HepG2 (cell line): ENCODE measurements around the gene TMCC1. TPM values are rescaled to one million over a fixed set of nuclear protein-coding genes. Genes with fewer than 3 reads are reported as not detected.

Source experiments
- DNMT3B ChIP-seq: conservative IDR thresholded peaks from 2 replicates; pipeline ENCODE4 v1.6.1; 2016; ENCODE audit warnings: missing biosample characterization, control low read depth
- RBM22 ChIP-seq: fragments of 200-400 bp; formaldehyde crosslinking; optimal IDR thresholded peaks from 2 replicates; pipeline ENCODE3; 2017; ENCODE audit warnings: mild to moderate bottlenecking, low read length, moderate library complexity
- TAF15 ChIP-seq: fragments of 200-400 bp; formaldehyde crosslinking; IDR thresholded peaks from one replicate; pipeline ENCODE4 v1.6.1; 2018; ENCODE audit warnings: mild to moderate bottlenecking, low read depth, low read length; ENCODE audit not compliant: poor library complexity, severe bottlenecking
- ZNF142 ChIP-seq: sonication (generic); formaldehyde crosslinking; IDR thresholded peaks from 2 replicates; pipeline ENCODE4 v1.4.0; 2020; ENCODE audit warnings: missing genetic modification reagents
- ZNF549 ChIP-seq: sonication (generic); formaldehyde crosslinking; IDR thresholded peaks from 2 replicates; pipeline ENCODE4 v1.5.0; 2020; ENCODE audit warnings: missing genetic modification reagents
- polyA plus RNA-seq, 8 experiments: library from polyadenylated mRNA; depleted of rRNA in 3 of 8; stranded (reverse) in 7 of 8; unstranded in 1 of 8; fragments of >200 nt; fragmentation: Illumina TruSeq in 4 of 8; extraction: Trizol in 4 of 8; gene quantifications; 2 replicates each; pipeline versions ENCODE4 v1.2.1 to v1.2.3, GENCODE V29; 2011 to 2016; ENCODE audit warnings: low read depth in 4 of 8, missing spikeins in 1 of 8, mixed read lengths in 1 of 8; ENCODE audit not compliant: insufficient read depth in 1 of 8
- total RNA-seq, 5 experiments: library from RNA; depleted of rRNA; stranded (reverse); fragments of >200 nt; fragmentation: Illumina TruSeq; extraction: Trizol; gene quantifications; 2 replicates each; pipeline ENCODE4 v1.2.3, GENCODE V29; 2016; ENCODE audit warnings: low read depth in 1 of 5
- TF ChIP-seq, protein P1 (sequence below): sonication (generic); formaldehyde crosslinking; IDR thresholded peaks from 2 replicates; pipeline ENCODE4 v1.5.0; 2020; ENCODE audit warnings: mild to moderate bottlenecking, missing genetic modification reagents

Gene TMCC1
- total and polyA plus RNA-seq, 2 of the 13 experiments (the other 11 are each of a cell fraction or from before 2014, with no cell fraction given) = 12.1 to 264 TPM

- no peak for TF ChIP-seq ZNF142 (CRISPR knock-in tag)
- TF ChIP-seq, protein P1, sequence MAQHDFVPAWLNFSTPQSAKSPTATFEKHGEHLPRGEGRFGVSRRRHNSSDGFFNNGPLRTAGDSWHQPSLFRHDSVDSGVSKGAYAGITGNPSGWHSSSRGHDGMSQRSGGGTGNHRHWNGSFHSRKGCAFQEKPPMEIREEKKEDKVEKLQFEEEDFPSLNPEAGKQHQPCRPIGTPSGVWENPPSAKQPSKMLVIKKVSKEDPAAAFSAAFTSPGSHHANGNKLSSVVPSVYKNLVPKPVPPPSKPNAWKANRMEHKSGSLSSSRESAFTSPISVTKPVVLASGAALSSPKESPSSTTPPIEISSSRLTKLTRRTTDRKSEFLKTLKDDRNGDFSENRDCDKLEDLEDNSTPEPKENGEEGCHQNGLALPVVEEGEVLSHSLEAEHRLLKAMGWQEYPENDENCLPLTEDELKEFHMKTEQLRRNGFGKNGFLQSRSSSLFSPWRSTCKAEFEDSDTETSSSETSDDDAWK (CRISPR knock-in tag) = no peak
- no peak for TF ChIP-seq ZNF549 (CRISPR knock-in tag)
- no peak for TF ChIP-seq RBM22
- no peak for TF ChIP-seq DNMT3B (CRISPR knock-in tag)
- no peak for TF ChIP-seq TAF15
These were observed 97.4 kb downstream of the TMCC1 start (continued) for GRCh38 chr3:129796146-129796545.
